Vagina (tissue), 2 donors: ENCODE results near the gene ITGB4.

ENCODE experiments used
- POLR2A ChIP-seq, 2 donors: fragments of 450-650 bp; IDR thresholded peaks; one replicate each; pipeline ENCODE4 v1.6.1; 2017; ENCODE audit warnings: antibody characterized with exemption in 2 of 2, mild to moderate bottlenecking in 2 of 2, moderate library complexity in 2 of 2
- POLR2AphosphoS5 ChIP-seq, 2 donors: sonication (generic); formaldehyde crosslinking; IDR thresholded peaks; one replicate each; pipeline ENCODE4 v1.9.0; 2017; ENCODE audit warnings: antibody characterized with exemption in 2 of 2, mild to moderate bottlenecking in 2 of 2, low read depth in 1 of 2; ENCODE audit not compliant: insufficient read depth in 1 of 2
- TF ChIP-seq, protein P1 (sequence below), 3 experiments: fragments of 450-650 bp in 2 of 3; fragments of 200-600 bp in 1 of 3; sonication (generic) in 1 of 3; IDR thresholded peaks; one replicate each; pipeline ENCODE4 v1.5.1; 2017 to 2019; ENCODE audit warnings: antibody characterized with exemption in 3 of 3, mild to moderate bottlenecking in 2 of 3, moderate library complexity in 2 of 3

GRCh38 chr17:75680431-75680830, 40.8 kb upstream of the ITGB4 start:
- TF ChIP-seq, protein P1, sequence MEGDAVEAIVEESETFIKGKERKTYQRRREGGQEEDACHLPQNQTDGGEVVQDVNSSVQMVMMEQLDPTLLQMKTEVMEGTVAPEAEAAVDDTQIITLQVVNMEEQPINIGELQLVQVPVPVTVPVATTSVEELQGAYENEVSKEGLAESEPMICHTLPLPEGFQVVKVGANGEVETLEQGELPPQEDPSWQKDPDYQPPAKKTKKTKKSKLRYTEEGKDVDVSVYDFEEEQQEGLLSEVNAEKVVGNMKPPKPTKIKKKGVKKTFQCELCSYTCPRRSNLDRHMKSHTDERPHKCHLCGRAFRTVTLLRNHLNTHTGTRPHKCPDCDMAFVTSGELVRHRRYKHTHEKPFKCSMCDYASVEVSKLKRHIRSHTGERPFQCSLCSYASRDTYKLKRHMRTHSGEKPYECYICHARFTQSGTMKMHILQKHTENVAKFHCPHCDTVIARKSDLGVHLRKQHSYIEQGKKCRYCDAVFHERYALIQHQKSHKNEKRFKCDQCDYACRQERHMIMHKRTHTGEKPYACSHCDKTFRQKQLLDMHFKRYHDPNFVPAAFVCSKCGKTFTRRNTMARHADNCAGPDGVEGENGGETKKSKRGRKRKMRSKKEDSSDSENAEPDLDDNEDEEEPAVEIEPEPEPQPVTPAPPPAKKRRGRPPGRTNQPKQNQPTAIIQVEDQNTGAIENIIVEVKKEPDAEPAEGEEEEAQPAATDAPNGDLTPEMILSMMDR (IDR thresholded peaks at IDR 0.05), result no peak
- TF ChIP-seq POLR2AphosphoS5 (IDR thresholded peaks at IDR 0.05; ENCODE audit: insufficient read depth in 1 of 2, low read depth in 1 of 2) (no peak), POLR2A (IDR thresholded peaks at IDR 0.05) (no peak)
